WERI-Rb-1 (cell line): ENCODE measurements around the gene G6PC1.
"Not testable (repeated sequence)": the region's sequence is repeated elsewhere in the genome, so short reads cannot be mapped to it uniquely, and the experiment has no call there.

Source experiments
- DNase-seq: peaks from one replicate; pipeline ENCODE4 v3.0.0-alpha.2; 2020
- H3K27ac ChIP-seq: fragments of 250-450 bp; sonication (Bioruptor Pico); 2 replicates; pipeline ENCODE4 v1.5.1; 2020; ENCODE audit warnings: mild to moderate bottlenecking, moderate library complexity
- H3K27me3 ChIP-seq: fragments of 250-450 bp; sonication (Bioruptor Pico); 2 replicates; pipeline ENCODE4 v1.5.1; 2021; ENCODE audit warnings: mild to moderate bottlenecking, low read depth, moderate library complexity; ENCODE audit not compliant: insufficient read depth, severe bottlenecking
- H3K36me3 ChIP-seq: fragments of 250-450 bp; sonication (Bioruptor Pico); 2 replicates; pipeline ENCODE4 v1.5.1; 2020; ENCODE audit warnings: mild to moderate bottlenecking, moderate library complexity
- H3K4me3 ChIP-seq: 2 replicates; pipeline ENCODE4 v1.5.1; 2011; ENCODE audit warnings: low read depth, mild to moderate bottlenecking, control low read depth, low read length
- H3K9me3 ChIP-seq: fragments of 250-450 bp; sonication (Bioruptor Pico); 2 replicates; pipeline ENCODE4 v1.5.1; 2021; ENCODE audit warnings: mild to moderate bottlenecking, moderate library complexity; ENCODE audit not compliant: severe bottlenecking
- TF ChIP-seq, protein P1 (sequence below): IDR thresholded peaks from 2 replicates; pipeline ENCODE4 v1.5.1; 2011; ENCODE audit warnings: low read depth, mild to moderate bottlenecking, control low read depth, inconsistent platforms, low read length

G6PC1 gene

DNA sequence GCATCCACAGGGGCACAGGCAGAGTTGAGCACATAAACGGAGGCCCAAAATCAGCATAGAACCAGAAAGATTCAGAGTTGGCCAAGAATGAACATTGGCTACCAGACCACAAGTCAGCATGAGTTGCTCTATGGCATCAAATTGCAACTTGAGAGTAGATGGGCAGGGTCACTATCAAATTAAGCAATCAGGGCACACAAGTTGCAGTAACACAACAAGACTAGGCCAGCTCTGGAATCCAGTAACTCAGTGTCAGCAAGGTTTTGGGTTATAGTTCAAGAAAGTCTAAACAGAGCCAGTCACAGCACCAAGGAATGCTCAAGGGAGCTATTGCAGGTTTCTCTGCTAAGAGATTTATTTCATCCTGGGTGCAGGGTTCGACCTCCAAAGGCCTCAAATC lies 12.9 kb downstream of the G6PC1 start:
- Histone ChIP-seq H3K9me3 (no peaks in the 10 kb centered on the region), H3K27me3 (no peaks in the 10 kb centered on the region), H3K36me3 (no peaks in the 10 kb centered on the region), H3K4me3 (no peak overlapping the region), H3K27ac (no peak overlapping the region)
- DNase-seq: no peak
- TF ChIP-seq, protein P1, sequence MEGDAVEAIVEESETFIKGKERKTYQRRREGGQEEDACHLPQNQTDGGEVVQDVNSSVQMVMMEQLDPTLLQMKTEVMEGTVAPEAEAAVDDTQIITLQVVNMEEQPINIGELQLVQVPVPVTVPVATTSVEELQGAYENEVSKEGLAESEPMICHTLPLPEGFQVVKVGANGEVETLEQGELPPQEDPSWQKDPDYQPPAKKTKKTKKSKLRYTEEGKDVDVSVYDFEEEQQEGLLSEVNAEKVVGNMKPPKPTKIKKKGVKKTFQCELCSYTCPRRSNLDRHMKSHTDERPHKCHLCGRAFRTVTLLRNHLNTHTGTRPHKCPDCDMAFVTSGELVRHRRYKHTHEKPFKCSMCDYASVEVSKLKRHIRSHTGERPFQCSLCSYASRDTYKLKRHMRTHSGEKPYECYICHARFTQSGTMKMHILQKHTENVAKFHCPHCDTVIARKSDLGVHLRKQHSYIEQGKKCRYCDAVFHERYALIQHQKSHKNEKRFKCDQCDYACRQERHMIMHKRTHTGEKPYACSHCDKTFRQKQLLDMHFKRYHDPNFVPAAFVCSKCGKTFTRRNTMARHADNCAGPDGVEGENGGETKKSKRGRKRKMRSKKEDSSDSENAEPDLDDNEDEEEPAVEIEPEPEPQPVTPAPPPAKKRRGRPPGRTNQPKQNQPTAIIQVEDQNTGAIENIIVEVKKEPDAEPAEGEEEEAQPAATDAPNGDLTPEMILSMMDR: no peak

- Histone ChIP-seq H3K9me3 (no peaks in the 10 kb centered on the region), H3K27me3 (no peaks in the 10 kb centered on the region), H3K27ac (no peak overlapping the region), H3K4me3 (no peak overlapping the region), H3K36me3 (no peaks in the 10 kb centered on the region)
- TF ChIP-seq, protein P1: no peak
- no peak for DNase-seq
Observed at GRCh38 chr17:42913981-42914617, 13.5 kb downstream of the G6PC1 start.

DNA sequence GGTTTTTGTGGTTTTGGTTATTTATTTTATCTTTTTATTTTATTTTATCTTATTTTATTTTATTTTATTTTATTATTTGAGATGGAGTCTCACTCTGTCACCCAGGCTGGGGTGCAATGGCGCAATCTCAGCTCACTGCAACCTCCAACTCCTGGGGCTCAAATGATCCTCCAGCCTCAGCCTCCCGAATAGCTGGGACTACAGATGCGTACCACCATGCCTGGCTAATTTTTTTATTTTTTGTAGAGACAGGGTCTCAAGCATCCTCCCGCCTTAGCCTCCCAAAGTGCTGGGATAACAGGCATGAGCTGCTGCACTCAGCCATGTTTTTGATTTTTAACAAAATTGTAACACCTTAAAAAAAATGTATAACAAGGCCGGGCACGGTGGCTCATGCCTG lies 14.7 kb downstream of the G6PC1 start:
- H3K36me3 ChIP-seq, H3K4me3 ChIP-seq, DNase-seq, H3K9me3 ChIP-seq, H3K27ac ChIP-seq, H3K27me3 ChIP-seq: not testable (repeated sequence)

DNA sequence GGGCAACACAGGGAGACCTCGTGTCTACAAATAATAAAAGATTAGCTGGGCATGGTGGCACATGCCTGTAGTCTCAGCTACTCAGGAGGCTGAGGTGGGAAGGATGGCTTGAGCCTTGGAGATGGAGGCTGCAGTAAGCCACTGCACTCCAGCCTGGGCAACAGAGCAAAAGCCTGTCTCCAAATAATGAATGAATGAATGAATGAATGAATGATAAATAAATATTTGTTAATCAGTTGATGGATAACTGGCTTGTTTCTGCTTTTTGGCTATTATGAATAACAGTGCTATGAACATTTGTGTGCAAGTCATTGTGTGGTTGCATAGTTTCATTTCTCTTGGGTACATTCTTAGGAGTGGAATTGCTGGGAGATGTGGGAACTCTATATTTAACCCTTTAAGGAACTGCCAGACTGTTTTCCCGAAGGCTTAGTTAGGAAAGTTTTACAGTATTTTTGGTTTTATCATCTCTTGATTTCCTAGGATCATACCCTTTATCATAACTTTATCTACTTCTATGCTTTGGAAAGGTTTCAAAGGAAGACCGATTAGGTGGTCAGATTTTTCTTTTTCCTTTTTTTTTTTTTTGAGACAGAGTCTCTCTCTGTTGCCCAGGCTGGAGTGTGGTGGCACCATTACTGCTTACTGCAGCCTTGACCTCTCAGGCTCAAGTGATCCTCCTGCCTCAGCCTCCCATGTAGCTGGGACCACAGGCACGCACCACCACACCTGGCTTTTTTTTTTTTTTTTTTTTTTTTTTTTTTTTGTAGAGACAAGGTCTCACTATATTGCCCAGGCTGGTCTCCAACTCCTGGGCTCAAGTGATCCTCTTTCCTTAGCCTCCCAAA lies 16.0 kb downstream of the G6PC1 start:
- not testable (repeated sequence) for H3K27me3 ChIP-seq, H3K4me3 ChIP-seq, H3K36me3 ChIP-seq, DNase-seq, H3K9me3 ChIP-seq, H3K27ac ChIP-seq

DNA sequence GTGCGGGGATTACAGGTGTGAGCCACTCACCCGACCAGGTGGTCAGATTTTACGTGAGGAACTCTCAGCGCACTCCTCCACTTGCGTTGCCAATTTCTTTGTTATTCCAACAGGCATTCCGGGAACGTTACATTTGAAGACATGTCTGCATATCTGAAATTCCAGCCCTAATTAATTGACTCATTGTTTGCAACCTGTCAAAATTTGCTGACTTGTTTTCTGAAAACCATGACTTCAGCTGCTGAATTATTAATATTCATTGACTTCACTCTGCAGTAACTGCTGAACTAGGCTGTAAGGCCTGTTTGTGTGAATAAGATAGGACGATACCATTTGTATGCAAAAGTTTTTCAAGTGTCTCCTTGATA lies 16.6 kb downstream of the G6PC1 start:
- TF ChIP-seq, protein P1: no peak
- Histone ChIP-seq H3K27ac (no peak overlapping the region), H3K27me3 (no peaks in the 10 kb centered on the region), H3K36me3 (no peaks in the 10 kb centered on the region), H3K4me3 (no peak overlapping the region), H3K9me3 (no peaks in the 10 kb centered on the region)
- no peak for DNase-seq

GRCh38 chr17:42918902-42919521 lies 18.4 kb downstream of the G6PC1 start:
- no peaks in the 10 kb centered on the region for H3K9me3 ChIP-seq
- DNase-seq: no peak
- H3K27ac ChIP-seq: no peak overlapping the region; the same call in 1 of the 2 replicates
- H3K4me3 ChIP-seq: no peak overlapping the region
- H3K36me3 ChIP-seq: no peaks in the 10 kb centered on the region
- TF ChIP-seq, protein P1: no peak
- H3K27me3 ChIP-seq: no peaks in the 10 kb centered on the region

GRCh38 chr17:42919522-42920077 lies 19.0 kb downstream of the G6PC1 start:
- DNase-seq: peak; percentile 27
- not testable (repeated sequence) for H3K36me3 ChIP-seq, H3K27me3 ChIP-seq, H3K9me3 ChIP-seq, H3K27ac ChIP-seq
- peak overlapping the region; percentile 0; the same call in 1 of the 2 replicates for H3K4me3 ChIP-seq
